GM23338 (cell line): Measurements from ENCODE around the gene ANKRD44. TPM values are rescaled to one million over a fixed set of nuclear protein-coding genes. Genes with fewer than 3 reads are reported as not detected.

Experiments
- ATAC-seq: fragments of 200-7000 bp; cut with Tn5 transposase; 3 replicates; pipeline ENCODE4 v1.9.1; 2020
- DNase-seq: peaks from one replicate; pipeline ENCODE4 v3.0.0-alpha.2; 2015; ENCODE audit warnings: low spot score
- H2AFZ ChIP-seq: fragments of 200-600 bp; sonication (generic); 2 replicates; pipeline ENCODE4 v1.8.0; 2016; ENCODE audit warnings: antibody characterized with exemption, mild to moderate bottlenecking, moderate library complexity
- H3F3A ChIP-seq: fragments of 200-600 bp; sonication (generic); replicated peaks from 2 replicates; pipeline ENCODE4 v1.8.0; 2017; ENCODE audit warnings: antibody characterized with exemption, mixed run types, low read depth
- H3K27ac ChIP-seq: fragments of 200-600 bp; sonication (generic); 2 replicates; pipeline ENCODE4 v1.6.1; 2016; ENCODE audit warnings: low read depth
- H3K27me3 ChIP-seq: fragments of 200-600 bp; sonication (generic); 2 replicates; pipeline ENCODE4 v1.8.0; 2016; ENCODE audit warnings: mild to moderate bottlenecking, mixed run types, moderate library complexity; ENCODE audit not compliant: insufficient read depth
- H3K36me3 ChIP-seq: fragments of 200-600 bp; sonication (generic); 2 replicates; pipeline ENCODE4 v1.8.0; 2016; ENCODE audit warnings: mild to moderate bottlenecking; ENCODE audit not compliant: insufficient read depth
- H3K4me1 ChIP-seq: fragments of 200-600 bp; sonication (generic); 2 replicates; pipeline ENCODE4 v1.8.0; 2016; ENCODE audit warnings: mild to moderate bottlenecking, moderate library complexity; ENCODE audit not compliant: insufficient read depth
- H3K4me2 ChIP-seq: fragments of 200-600 bp; sonication (generic); 2 replicates; pipeline ENCODE4 v1.7.1; 2017; ENCODE audit warnings: mixed run types
- H3K4me3 ChIP-seq: fragments of 200-600 bp; sonication (generic); 2 replicates; pipeline ENCODE4 v1.6.1; 2016; ENCODE audit warnings: mixed run types
- H3K79me2 ChIP-seq: fragments of 200-600 bp; sonication (generic); replicated peaks from 2 replicates; pipeline ENCODE4 v1.8.0; 2017; ENCODE audit warnings: mild to moderate bottlenecking; ENCODE audit not compliant: insufficient read depth
- H3K9me2 ChIP-seq: fragments of 200-600 bp; sonication (generic); 2 replicates; pipeline ENCODE4 v1.8.0; 2017; ENCODE audit not compliant: insufficient read depth
- H4K20me1 ChIP-seq: fragments of 200-600 bp; sonication (generic); replicated peaks from 2 replicates; pipeline ENCODE4 v1.8.0; 2017; ENCODE audit warnings: mild to moderate bottlenecking; ENCODE audit not compliant: insufficient read depth
- H3K27ac Mint-ChIP-seq: 2 replicates; pipeline ENCODE4 v1.8.0; 2020; ENCODE audit warnings: inconsistent platforms, mild to moderate bottlenecking, moderate library complexity, mixed read lengths
- H3K27me3 Mint-ChIP-seq: 3 replicates; pipeline ENCODE4 v1.8.0; 2022; ENCODE audit warnings: low read depth, mild to moderate bottlenecking, moderate library complexity, mixed read lengths, inconsistent platforms; ENCODE audit not compliant: insufficient read depth, poor library complexity
- H3K36me3 Mint-ChIP-seq: 3 replicates; pipeline ENCODE4 v1.8.0; 2021; ENCODE audit warnings: low read depth, mild to moderate bottlenecking, inconsistent platforms, moderate library complexity, mixed read lengths
- H3K4me1 Mint-ChIP-seq: 3 replicates; pipeline ENCODE4 v1.8.0; 2020; ENCODE audit warnings: mild to moderate bottlenecking, inconsistent platforms, mixed read lengths
- H3K4me3 Mint-ChIP-seq: 3 replicates; pipeline ENCODE4 v1.8.0; 2021; ENCODE audit warnings: moderate library complexity, mild to moderate bottlenecking, inconsistent platforms, mixed read lengths
- H3K9me3 Mint-ChIP-seq: 3 replicates; pipeline ENCODE4 v1.8.0; 2020; ENCODE audit warnings: moderate library complexity, mild to moderate bottlenecking, inconsistent platforms, mixed read lengths
- CREB1 ChIP-seq: fragments of 250-450 bp; sonication (Bioruptor Pico); IDR thresholded peaks from 2 replicates; pipeline ENCODE4 v1.5.0; 2020; ENCODE audit warnings: low read depth, mild to moderate bottlenecking, moderate library complexity
- CTCF ChIP-seq, 2 experiments: fragments of 200-600 bp in 1 of 2; sonication (generic) in 1 of 2; conservative IDR thresholded peaks; 2 replicates each; pipeline versions ENCODE4 v1.5.1 to v1.6.1; 2016 to 2017; ENCODE audit warnings: antibody characterized with exemption in 2 of 2, low read depth in 2 of 2, mild to moderate bottlenecking in 2 of 2, moderate library complexity in 1 of 2
- EZH2 ChIP-seq: fragments of 200-600 bp; sonication (generic); IDR thresholded peaks from one replicate; pipeline ENCODE4 v1.8.0; 2017; ENCODE audit warnings: antibody characterized with exemption, mild to moderate bottlenecking, low read depth; ENCODE audit not compliant: unreplicated experiment
- EZH2phosphoT487 ChIP-seq: fragments of 200-600 bp; sonication (generic); IDR thresholded peaks from one replicate; pipeline ENCODE4 v1.8.1; 2018; ENCODE audit warnings: antibody characterized with exemption; ENCODE audit not compliant: unreplicated experiment
- JUNB ChIP-seq: IDR thresholded peaks from one replicate; pipeline ENCODE4 v1.6.1; 2016; ENCODE audit warnings: antibody characterized with exemption; ENCODE audit not compliant: unreplicated experiment
- NANOG ChIP-seq: IDR thresholded peaks from 2 replicates; pipeline ENCODE4 v1.6.1; 2016; ENCODE audit warnings: antibody characterized with exemption, borderline replicate concordance
- POLR2AphosphoS5 ChIP-seq: IDR thresholded peaks from 2 replicates; pipeline ENCODE4 v1.6.1; 2016; ENCODE audit warnings: antibody characterized with exemption, low read depth
- ZNF114 ChIP-seq: fragments of 250-450 bp; sonication (Bioruptor Pico); IDR thresholded peaks from 2 replicates; pipeline ENCODE4 v1.5.0; 2020; ENCODE audit warnings: mild to moderate bottlenecking, moderate library complexity
- ZNF331 ChIP-seq: fragments of 250-450 bp; sonication (Bioruptor Pico); IDR thresholded peaks from 2 replicates; pipeline ENCODE4 v1.5.0; 2020; ENCODE audit warnings: low read depth, mild to moderate bottlenecking, moderate library complexity
- polyA plus RNA-seq: library from polyadenylated mRNA; unstranded; fragments of >200 nt; fragmentation: Nextera tagmentation; extraction: Ambion mirVana; gene quantifications from 2 replicates; pipeline ENCODE4 v1.2.1, GENCODE V29; 2016
- total RNA-seq: library from RNA; depleted of rRNA; stranded (reverse); fragments of >200 nt; shearing (Covaris generic); gene quantifications from 2 replicates; pipeline ENCODE4 v1.2.3, GENCODE V29; 2014
- TF ChIP-seq, protein P1 (sequence below): fragments of 250-450 bp; sonication (Bioruptor Pico); IDR thresholded peaks from 2 replicates; pipeline ENCODE4 v1.5.0; 2020; ENCODE audit warnings: mild to moderate bottlenecking, moderate library complexity

Gene ANKRD44
- total and polyA plus RNA-seq, 2 experiments from 2014 or later = 0.44 to 0.56 TPM

DNA sequence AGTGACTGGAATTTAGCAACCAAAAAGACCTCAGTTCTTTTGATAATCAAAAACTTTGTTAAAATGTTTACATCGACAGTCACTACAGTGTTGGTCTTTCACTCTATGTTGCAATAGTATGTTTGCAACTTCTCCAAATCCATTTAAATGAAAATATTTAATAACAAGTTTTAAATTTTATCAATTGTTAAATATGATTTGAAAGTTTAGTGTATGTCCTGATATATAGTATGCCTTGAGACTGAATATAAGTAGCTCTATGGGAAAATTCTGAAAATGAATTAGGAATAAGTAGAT is 109.9 kb downstream of the ANKRD44 start:
- H3K27ac Mint-ChIP-seq = no peak overlapping the region
- TF ChIP-seq CREB1 (CRISPR knock-in tag) (no peak), POLR2AphosphoS5 (no peak), EZH2phosphoT487 (no peak), CTCF (conservative IDR thresholded peaks at IDR 0.05; ENCODE audit: low read depth in 2 of 2) (no peak), NANOG (no peak), ZNF331 (CRISPR knock-in tag) (no peak), EZH2 (no peak), JUNB (no peak), ZNF114 (no peak)
- TF ChIP-seq, protein P1, sequence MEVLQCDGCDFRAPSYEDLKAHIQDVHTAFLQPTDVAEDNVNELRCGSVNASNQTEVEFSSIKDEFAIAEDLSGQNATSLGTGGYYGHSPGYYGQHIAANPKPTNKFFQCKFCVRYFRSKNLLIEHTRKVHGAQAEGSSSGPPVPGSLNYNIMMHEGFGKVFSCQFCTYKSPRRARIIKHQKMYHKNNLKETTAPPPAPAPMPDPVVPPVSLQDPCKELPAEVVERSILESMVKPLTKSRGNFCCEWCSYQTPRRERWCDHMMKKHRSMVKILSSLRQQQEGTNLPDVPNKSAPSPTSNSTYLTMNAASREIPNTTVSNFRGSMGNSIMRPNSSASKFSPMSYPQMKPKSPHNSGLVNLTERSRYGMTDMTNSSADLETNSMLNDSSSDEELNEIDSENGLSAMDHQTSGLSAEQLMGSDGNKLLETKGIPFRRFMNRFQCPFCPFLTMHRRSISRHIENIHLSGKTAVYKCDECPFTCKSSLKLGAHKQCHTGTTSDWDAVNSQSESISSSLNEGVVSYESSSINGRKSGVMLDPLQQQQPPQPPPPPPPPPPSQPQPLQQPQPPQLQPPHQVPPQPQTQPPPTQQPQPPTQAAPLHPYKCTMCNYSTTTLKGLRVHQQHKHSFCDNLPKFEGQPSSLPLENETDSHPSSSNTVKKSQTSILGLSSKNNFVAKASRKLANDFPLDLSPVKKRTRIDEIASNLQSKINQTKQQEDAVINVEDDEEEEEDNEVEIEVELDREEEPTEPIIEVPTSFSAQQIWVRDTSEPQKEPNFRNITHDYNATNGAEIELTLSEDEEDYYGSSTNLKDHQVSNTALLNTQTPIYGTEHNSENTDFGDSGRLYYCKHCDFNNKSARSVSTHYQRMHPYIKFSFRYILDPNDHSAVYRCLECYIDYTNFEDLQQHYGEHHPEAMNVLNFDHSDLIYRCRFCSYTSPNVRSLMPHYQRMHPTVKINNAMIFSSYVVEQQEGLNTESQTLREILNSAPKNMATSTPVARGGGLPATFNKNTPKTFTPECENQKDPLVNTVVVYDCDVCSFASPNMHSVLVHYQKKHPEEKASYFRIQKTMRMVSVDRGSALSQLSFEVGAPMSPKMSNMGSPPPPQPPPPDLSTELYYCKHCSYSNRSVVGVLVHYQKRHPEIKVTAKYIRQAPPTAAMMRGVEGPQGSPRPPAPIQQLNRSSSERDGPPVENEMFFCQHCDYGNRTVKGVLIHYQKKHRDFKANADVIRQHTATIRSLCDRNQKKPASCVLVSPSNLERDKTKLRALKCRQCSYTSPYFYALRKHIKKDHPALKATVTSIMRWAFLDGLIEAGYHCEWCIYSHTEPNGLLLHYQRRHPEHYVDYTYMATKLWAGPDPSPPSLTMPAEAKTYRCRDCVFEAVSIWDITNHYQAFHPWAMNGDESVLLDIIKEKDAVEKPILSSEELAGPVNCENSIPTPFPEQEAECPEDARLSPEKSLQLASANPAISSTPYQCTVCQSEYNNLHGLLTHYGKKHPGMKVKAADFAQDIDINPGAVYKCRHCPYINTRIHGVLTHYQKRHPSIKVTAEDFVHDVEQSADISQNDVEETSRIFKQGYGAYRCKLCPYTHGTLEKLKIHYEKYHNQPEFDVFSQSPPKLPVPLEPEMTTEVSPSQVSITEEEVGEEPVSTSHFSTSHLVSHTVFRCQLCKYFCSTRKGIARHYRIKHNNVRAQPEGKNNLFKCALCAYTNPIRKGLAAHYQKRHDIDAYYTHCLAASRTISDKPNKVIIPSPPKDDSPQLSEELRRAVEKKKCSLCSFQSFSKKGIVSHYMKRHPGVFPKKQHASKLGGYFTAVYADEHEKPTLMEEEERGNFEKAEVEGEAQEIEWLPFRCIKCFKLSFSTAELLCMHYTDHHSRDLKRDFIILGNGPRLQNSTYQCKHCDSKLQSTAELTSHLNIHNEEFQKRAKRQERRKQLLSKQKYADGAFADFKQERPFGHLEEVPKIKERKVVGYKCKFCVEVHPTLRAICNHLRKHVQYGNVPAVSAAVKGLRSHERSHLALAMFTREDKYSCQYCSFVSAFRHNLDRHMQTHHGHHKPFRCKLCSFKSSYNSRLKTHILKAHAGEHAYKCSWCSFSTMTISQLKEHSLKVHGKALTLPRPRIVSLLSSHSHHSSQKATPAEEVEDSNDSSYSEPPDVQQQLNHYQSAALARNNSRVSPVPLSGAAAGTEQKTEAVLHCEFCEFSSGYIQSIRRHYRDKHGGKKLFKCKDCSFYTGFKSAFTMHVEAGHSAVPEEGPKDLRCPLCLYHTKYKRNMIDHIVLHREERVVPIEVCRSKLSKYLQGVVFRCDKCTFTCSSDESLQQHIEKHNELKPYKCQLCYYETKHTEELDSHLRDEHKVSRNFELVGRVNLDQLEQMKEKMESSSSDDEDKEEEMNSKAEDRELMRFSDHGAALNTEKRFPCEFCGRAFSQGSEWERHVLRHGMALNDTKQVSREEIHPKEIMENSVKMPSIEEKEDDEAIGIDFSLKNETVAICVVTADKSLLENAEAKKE (CRISPR knock-in tag) = no peak
- Histone ChIP-seq H3K27me3 (no peaks in the 10 kb centered on the region), H4K20me1 (no peaks in the 10 kb centered on the region), H3K4me3 (no peak overlapping the region), H3K4me1 (no peaks in the 10 kb centered on the region), H3K36me3 (no peaks in the 10 kb centered on the region), H3F3A (no peaks in the 10 kb centered on the region), H3K79me2 (no peaks in the 10 kb centered on the region), H3K27ac (no peak overlapping the region), H3K9me2 (no peaks in the 10 kb centered on the region), H2AFZ (no peak overlapping the region; the same call in 1 of the 2 replicates), H3K4me2 (no peak overlapping the region)
- peaks cover 2% of the 10 kb centered on the region for H3K27me3 Mint-ChIP-seq
- H3K9me3 Mint-ChIP-seq = no peaks in the 10 kb centered on the region
- ATAC-seq = no peak
- H3K4me1 Mint-ChIP-seq = peaks cover 3% of the 10 kb centered on the region; the same call in 2 of the 3 replicates
- no peaks in the 10 kb centered on the region for H3K36me3 Mint-ChIP-seq
- no peak overlapping the region for H3K4me3 Mint-ChIP-seq
- DNase-seq = no peak
